Measurements from ENCODE around the gene PGBD5. TPM values are rescaled to one million over a fixed set of nuclear protein-coding genes. Genes with fewer than 3 reads are reported as not detected.

Gene PGBD5
- total RNA-seq, 1 experiment from 2014 or later = 3.6 TPM

DNA sequence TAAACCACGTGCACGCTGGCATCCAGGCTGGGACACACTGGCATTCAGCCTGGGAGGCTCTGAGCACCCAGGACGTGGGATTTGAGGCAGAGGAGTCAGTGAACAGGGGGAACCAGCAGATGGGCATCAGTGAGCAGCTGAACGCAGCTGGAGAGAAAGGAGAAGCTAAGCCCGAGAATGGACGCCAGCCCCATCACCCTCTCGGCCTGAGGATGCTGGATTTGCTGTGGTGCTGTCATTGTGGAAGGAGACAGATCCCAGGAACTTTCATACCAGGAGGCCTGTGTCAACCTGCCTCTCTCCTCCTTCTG lies 132.8 kb downstream of the PGBD5 start:
- DNase-seq (ENCODE audit: low spot score) = no peak
- in situ Hi-C loops (cut with HindIII; ENCODE audit: low sequenced_read_pairs) = no loop called here

DNA sequence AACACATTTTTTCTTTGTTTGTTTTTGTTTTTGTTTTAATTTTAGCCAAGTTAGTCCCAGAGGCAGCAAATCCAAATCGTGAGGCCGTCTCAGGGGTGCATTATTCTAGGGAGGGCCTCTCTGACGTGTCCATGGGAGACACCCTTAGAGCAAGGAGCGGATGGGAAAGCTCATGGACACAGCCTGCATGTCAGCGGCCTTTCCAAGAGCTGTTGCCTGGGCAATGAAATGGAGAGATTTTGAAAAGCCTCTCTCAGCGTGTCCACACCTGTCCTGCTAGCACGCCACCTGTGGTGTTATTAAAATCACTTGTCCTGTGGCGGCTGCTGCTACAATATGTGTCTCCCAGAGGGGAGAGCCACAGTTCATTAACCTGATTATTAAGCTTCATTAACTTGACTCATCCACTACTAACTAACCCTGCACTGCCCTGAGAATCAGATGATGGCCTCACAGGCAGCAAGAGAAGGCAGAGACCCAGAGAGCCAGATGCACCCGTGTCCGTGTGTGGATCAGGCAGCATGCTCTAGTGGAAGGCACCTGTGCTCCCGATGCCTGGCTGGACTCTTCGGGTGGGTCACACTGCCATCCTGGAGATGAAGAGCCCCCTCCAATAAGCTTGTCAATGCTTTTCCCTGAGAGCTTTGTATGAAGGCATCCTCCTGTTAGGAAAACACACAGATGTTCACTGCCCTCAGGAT lies 133.3 kb downstream of the PGBD5 start:
- DNase-seq (ENCODE audit: low spot score) = peak; percentile 93
- in situ Hi-C loops (cut with HindIII; ENCODE audit: low sequenced_read_pairs) = no loop called here

DNA sequence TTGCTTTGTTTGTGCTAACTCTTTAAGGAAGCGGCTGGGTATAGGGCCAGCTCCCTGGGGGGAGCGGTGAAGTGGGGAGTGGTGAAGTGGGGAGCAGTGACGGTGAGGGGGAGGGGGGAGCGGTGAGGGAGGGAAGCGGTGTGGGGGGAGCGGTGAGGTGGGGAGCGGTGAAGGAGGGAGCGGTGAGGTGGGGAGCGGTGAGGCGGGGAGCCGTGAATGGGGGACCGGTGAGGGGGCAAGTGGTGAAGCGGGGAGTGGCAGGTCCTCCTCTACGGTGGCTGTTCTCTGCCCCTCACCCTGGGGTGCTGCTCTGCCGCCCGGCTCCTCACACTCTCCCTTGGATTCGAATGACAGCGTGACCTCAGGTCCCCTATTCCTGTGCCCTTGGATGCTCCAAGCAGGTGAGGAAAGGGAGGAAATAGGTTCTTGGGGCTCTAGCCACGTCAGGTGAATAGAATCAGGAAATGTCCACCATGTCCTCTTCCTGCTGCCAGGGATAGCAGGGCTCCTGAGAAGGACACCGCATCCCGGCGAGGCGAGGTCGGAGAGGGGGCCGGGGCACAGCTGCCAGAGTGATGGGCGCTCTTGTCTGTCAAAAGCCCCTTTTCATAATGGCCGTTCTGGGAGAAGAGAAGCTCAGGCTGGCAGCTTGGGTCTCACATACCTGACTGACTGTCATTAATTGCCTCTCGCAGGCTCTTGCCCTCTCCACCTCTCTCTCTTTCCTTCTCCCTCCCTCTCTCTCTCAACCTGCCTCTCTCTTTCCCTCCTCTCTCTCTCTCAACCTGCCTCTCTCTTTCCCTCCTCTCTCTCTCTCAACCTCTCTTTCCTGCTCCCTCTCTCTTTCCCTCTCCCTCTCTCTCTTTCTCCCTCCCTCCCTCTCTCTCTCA lies 134.2 kb downstream of the PGBD5 start:
- in situ Hi-C loops (cut with HindIII; ENCODE audit: low sequenced_read_pairs) = no loop called here
- no peak for DNase-seq (ENCODE audit: low spot score)

DNA sequence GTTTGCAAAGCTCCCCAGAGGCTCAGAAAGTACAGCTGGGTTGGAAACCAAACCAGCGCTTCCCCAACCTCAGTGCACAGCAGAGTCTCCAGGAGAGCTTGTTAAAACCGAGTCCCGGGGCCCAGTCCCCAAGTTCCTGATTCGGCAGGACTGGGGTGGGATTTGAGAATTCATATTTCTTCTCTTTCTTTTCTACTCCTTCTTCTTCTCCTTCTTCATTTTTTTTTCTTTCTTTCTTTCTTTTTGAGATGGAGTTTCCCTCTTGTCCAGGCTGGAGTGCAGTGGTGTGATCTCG lies 136.8 kb downstream of the PGBD5 start:
- in situ Hi-C loops (cut with HindIII; ENCODE audit: low sequenced_read_pairs) = no loop called here
- DNase-seq (ENCODE audit: low spot score) = no peak

DNA sequence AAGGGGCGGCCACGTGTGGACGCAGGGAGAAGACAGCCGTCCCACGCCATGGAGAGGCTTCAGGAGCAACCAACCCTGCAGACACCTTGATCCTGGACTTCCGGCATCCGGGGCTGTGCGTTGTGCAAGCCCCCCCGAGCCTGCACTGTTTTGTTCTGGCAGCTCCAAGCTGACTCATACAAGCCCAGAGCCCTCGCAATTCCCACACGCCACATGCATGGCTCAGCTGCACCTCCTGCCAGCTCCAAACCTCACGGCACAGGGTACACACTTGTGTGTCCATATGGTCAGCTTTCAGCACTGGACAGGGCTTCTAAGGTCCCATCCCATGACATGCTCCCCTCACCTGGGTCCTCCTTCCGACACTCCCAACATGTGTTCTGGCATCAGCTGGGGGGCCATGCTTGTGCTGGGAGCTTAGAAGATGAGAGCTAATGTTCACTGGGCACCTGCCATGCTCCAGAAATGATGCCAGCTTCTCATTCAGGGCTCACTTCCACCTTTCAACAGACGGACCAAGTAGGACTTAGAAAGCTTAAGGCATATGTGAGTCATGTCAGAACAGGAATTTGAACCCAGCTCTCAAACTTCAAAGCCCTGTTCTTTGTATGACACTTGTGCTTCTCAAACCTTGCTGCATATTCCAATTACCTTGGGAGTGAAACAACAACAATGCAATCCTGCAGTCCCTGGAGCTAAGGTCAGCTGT lies 137.3 kb downstream of the PGBD5 start:
- DNase-seq (ENCODE audit: low spot score) = peak; percentile 38
- in situ Hi-C loops (cut with HindIII; ENCODE audit: low sequenced_read_pairs) = no loop called here

DNA sequence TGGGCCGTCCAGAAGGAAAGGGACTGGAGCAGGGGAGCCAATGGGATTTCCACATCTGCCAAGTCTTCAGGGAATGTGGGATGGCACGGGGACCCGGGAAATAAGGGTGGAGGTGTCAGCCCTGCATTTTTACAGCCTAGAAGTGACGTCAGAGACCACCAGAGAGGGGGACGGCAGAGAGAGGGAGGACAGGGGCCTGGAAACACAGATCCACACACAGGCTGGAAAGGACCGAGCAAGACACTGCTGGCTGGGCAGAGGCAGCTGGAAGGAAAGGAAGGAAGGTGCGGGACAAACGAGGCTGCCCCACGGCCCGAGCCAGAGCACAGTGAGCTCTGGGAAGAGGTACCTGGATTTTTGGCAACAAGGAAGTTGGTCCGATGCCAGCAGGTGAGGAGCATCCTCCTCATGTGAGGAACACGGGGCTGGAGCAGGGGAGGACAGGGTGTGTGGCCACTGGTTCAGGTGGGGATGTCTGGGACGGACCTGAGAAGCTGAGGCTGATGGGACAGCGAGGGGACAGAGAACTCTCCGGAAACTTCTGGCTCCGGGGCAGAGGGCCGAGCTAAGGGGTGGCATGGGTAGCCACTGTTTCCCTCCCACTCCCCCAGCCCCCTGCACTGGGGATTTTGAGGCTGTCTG lies 138.3 kb downstream of the PGBD5 start:
- no peak for DNase-seq (ENCODE audit: low spot score)
- in situ Hi-C loops (cut with HindIII; ENCODE audit: low sequenced_read_pairs) = no loop called here

DNA sequence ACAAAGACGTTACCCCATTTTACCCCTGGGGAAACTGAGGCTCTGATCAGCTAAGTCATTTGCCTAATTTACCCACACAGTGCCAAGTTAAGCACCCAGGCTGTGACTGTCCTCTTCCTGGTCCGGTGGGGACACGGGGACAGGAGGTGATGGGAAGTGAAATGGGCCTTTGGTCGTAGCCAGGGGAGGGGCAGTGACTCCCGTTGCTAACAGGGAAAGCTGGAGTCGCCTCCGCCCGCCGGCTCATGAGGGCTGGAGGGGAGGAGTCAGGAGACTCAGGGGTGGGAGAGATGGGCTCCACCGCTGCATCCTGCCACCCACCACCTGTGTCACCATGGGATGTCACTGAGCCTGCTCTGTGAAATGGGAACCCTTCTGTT lies 139.3 kb downstream of the PGBD5 start:
- in situ Hi-C loops (cut with HindIII; ENCODE audit: low sequenced_read_pairs) = no loop called here
- DNase-seq (ENCODE audit: low spot score) = no peak

DNA sequence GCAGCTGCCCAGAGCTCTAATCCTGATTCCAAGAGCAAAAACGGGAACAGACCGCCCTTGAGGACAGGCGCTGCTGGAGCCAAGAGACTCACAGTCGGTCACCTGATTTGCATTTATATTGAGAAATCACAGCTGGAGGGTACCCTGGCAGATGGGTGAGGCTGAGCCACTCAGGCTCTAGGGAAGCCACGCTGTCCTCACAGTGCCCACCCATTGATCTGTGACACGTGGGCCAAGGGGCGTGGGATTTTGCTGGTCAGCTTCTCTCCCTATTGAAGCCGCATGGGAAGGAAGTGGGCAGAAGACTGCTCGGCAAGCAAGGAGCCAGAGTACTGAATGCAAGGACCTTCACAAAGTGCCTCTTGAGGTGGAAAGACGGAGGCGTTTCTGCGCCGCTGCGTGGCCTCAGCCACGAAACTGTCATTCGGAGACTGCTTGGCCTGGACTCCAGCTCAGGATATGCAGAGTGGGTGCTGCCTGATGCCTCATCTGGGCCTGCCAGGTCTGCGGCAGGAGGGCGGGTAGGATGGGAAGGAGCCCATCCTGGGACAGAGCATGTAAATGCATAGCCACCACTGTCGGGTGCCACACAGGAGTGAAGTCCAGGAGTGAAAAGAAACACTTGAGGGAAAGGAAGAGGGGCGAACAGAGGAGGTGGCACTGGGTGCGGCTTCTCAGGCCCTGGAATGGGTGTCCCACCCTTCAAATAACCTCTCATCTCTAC lies 139.8 kb downstream of the PGBD5 start:
- no peak for DNase-seq (ENCODE audit: low spot score)
- in situ Hi-C loops (cut with HindIII; ENCODE audit: low sequenced_read_pairs) = no loop called here

DNA sequence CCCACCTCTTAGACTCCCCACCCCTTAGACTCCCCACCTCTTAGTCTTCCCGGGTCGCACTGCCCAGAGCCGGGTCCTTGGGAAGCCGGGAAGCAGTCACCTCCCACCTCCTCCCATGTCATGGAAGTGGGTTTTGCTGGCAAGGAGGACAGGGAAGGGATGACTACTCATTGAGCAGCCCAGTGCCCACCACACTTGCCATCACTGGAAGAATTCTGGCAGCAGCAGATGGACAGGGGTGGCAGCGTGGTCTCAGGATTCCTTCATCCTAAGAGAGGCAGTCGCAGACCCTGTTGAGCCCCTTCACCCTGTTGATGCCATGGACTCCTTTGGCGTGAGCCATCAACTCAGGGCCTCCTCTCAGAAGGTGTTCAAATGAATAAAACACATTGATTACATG lies 140.8 kb downstream of the PGBD5 start:
- DNase-seq (ENCODE audit: low spot score) = no peak
- in situ Hi-C loops (cut with HindIII; ENCODE audit: low sequenced_read_pairs) = no loop called here

DNA sequence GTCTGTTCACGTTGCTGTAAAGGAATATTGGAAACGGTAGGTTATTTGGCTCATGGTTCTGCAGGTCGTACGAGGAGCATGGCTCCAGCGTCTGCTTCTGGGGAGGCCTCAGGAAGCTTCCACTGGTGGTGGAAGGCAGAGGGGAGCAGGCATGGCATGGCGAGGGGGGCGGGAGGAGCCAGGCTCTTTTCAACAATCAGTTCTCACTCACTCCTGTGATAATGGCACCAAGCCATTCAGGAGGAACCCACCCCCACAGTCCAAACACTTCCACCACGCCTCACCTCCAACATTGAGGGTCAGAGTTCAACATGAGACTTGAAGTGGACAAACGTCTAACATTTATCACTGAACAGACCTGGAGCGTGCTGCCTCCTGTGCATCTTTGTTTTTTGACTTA lies 141.2 kb downstream of the PGBD5 start:
- no peak for DNase-seq (ENCODE audit: low spot score)
- in situ Hi-C loops (cut with HindIII; ENCODE audit: low sequenced_read_pairs) = no loop called here

DNA sequence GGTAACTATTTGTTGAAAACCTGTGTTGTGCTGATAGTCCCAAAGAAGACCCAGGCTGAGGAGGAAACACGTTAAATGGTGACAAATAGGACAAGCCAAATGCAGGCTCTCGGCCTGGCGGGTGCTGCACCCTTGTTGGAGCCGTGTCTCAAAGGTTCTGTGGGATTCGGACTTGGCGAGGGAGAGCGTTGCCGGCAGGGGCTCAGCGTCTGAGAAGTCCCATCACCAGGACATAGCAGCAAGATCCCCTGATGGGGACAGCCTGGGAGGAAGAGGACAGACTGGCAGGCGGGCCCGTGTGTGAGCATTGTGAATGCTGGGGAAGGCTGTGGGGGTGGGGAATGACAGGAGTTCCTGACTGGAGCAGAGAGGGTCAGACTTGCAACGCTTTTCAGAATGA lies 142.5 kb downstream of the PGBD5 start:
- in situ Hi-C loops (cut with HindIII; ENCODE audit: low sequenced_read_pairs) = no loop called here
- DNase-seq (ENCODE audit: low spot score) = no peak

DNA sequence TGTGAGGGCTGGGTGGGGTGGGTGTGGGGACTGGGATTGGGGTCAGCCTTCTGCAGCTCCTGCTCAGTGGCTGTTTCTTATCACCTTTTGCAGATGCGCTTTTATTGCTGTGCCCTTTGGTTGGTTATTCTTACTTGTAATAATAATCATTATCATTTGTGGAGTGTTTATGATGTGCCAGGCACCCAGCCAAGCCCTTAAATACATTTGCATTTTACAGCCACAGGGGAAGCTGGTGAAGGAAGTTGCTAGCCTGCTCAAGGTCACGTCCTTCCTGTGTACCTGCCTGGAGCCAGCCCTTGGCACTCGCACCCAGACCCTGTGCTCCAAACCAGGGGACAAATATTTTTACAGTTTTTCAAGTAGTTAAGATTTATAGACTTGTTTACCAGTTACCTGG lies 144.0 kb downstream of the PGBD5 start:
- in situ Hi-C loops (cut with HindIII; ENCODE audit: low sequenced_read_pairs) = no loop called here
- no peak for DNase-seq (ENCODE audit: low spot score)

DNA sequence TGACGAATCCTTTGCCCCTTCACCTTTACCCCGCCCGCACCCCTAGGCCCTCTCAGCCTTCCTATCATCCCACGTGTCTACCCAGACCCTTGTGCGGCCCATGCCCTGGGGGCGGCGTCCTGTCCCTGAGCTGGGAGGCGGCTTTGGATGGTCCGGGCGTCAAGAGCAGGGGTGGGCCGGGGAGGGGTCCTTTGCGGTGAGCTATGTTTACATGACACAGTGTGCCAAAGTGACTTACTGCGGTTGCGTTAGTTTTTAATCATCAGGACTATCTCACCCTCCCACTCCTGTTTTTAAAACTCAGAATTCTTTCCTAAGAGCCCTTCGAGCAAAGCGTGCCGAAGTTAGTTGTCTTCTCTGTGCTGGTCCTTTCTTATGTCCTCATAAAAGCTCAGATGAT lies 144.6 kb downstream of the PGBD5 start:
- in situ Hi-C loops (cut with HindIII; ENCODE audit: low sequenced_read_pairs) = no loop called here
- no peak for DNase-seq (ENCODE audit: low spot score)

DNA sequence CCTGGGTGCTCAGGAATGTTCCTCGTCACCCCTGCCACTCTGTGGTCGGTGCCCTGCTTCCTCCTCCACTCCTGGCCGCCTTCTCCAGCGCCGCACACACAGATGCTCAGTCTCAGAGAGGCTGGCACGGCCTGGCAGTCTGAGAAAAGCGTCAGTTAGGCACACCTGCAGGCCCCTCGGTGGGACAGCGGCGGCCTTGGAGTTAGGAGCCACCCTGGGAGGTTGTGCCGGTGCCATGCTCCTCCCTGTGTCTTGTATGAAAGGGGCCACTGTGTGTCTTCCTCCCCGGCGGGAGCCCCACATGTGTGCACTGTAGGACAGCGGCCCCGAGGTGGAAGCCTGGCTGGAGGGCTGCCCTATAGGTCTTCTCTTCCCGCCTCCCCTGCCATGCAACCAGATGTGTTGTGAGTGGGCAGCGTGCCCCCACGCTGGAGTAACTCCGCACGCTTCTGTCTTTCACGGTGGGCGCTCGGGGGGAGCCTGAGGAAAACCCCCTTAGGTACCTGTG lies 145.2 kb downstream of the PGBD5 start:
- DNase-seq (ENCODE audit: low spot score) = no peak
- in situ Hi-C loops (cut with HindIII; ENCODE audit: low sequenced_read_pairs) = no loop called here

DNA sequence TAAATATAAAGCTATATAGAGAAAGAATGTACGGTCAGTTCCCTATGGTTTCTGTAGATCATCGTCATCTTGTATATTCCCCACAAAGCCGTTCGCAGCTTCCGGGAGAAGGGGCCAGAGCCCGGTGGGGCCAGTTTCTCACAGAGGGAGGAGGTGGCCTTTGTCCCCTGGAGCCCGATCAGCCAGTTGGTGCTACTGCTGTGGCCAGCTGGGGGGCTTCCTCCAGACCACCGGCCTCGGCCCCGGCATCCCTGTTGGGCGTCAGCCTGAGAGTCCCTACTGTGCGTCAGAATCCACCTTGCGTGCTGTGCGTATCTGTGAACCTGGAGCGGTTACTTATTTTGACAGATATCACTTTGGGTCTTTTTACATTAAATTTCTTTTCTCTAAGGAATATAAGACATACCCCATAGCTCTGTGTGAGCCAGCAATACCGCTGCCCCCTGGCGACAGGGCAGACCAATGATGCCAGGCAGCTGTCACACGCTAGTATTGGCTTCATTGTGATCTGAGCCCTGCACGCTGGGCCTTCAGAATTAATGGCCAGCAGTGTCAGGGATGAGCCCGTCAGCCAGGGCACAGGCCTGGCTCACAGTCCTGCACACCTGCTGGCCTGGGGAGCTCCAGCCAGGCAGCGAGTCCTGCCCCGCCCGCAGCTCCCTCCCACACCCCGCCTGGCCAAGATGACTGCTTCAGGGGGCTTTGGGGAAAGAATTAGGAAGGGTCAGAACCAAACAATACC lies 145.9 kb downstream of the PGBD5 start:
- in situ Hi-C loops (cut with HindIII; ENCODE audit: low sequenced_read_pairs) = no loop called here

DNA sequence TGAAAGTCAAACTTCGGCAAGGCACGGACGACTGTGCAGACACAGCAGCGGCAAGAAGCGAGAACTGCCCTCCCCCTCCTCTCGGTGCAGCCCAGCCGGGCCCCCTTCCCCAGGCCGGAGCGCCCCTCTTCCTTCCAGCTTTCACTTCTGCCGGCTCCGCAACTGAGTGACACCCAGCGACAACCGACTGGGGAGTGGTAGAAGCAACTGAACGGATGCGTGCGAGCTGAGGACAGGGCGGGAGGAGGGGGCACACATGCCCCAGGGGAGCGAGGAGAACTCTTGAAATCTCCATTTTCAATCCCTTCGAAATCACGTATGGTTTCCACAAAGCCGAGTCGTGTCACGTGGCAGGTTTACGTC lies 146.6 kb downstream of the PGBD5 start:
- DNase-seq (ENCODE audit: low spot score) = no peak
- in situ Hi-C loops (cut with HindIII; ENCODE audit: low sequenced_read_pairs) = no loop called here

More for the DNA sequence above, 145.9 kb downstream of the PGBD5 start:
- DNase-seq (ENCODE audit: low spot score) = peak; percentile 73

DNA sequence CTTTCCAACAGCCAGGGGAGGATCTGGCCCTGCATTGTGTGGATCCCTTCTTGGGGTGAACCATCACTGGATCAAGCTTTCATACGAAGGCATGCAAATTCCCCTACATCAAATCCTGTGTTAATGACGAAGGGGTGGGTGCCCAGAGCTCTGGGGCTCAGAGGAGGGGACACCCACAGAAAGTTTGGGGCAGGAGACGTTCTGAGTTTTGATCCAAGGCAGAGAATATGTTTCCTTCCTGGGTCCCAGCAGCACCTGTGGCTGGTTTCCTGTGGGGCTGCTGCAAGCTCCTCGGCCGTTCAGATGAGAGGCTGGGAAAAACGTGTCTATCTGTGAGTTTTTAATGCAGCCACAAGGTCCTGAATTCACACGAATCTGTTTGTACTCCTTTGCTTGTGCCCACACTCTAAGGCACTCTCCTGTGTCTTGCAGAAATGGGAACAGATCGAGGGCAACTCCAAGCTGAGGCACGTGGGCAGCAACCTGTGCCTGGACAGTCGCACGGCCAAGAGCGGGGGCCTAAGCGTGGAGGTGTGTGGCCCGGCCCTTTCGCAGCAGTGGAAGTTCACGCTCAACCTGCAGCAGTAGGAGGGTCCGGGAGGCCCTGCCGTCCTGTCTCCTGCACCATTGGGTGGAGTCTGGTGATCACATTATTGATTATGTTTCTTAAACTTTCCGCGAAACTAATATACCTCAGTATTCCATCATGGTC lies 147.1 kb downstream of the PGBD5 start:
- in situ Hi-C loops (cut with HindIII; ENCODE audit: low sequenced_read_pairs) = no loop called here
- no peak for DNase-seq (ENCODE audit: low spot score)

DNA sequence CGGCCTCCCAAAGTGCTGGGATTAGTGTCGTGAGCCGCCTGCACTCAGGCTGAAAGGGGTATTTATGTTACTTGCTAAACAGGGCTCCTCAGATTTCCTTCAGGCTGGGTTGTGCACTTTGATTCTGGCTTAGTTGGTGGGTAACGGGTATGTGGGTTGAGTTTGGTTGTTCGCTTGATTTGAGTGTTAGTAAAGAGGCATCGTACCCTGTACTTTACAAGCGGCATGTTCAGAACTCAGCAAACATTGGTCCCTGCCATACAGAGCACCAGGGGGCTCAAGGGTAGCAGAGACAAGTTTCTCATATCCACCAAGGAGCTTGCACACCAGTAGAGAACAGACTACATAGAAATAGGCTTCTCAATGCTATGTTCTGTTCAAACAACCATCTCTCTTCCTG lies 147.8 kb downstream of the PGBD5 start:
- in situ Hi-C loops (cut with HindIII; ENCODE audit: low sequenced_read_pairs) = no loop called here
- no peak for DNase-seq (ENCODE audit: low spot score)
